Measurements from ENCODE around the gene PON1.

Gene PON1

GRCh38 chr7:95324431-95324830 lies at the start of gene PON1:
Gene PON1 (minus strand): TSS chr7:95324532. CDS start chr7:95324475, 57 bp downstream.
- no peak for DNase-seq (ENCODE audit: low spot score)

DNA sequence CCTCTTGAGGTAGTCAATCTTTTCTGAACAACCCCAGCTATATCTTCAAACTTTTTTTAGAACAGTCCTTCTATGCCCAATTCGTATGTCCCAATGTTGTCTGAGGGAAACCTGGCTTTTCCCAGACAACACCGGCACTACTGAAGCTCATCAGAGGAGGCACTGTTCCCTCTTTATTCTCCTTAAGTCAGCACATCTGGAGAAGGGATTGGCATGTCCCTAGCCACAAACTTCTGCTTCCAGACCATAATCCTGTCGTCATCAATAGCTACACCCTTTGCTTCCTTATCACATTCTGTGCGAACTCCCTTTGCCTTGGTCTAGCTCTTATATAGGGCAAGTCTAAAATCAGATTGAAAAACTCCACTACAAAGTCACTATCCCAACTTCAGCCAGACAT lies 49.0 kb upstream of the PON1 start:
- DNase-seq (ENCODE audit: low spot score), result no peak

GRCh38 chr7:95368235-95368634 lies 43.9 kb upstream of the PON1 start:
- DNase-seq (ENCODE audit: low spot score), result no peak

DNA sequence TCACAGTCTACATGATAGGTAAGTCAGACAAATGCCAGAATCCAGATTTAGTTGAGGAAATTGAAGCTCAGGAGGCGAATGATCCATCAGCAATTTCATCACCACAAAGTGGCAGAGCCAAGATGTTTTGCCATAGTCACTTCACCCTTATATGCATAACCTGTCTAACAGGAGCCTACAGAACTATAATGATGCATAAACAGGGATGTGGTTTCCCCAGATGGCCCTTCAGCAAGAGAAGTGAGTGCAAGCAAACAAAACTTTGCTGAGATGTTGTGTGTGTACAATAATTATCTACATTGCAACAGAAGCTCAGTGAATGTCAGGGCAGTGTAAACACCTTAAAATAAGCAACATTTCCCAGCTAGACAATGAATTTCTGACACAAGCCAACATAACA lies 43.3 kb upstream of the PON1 start:
- DNase-seq (ENCODE audit: low spot score), result no peak

DNA sequence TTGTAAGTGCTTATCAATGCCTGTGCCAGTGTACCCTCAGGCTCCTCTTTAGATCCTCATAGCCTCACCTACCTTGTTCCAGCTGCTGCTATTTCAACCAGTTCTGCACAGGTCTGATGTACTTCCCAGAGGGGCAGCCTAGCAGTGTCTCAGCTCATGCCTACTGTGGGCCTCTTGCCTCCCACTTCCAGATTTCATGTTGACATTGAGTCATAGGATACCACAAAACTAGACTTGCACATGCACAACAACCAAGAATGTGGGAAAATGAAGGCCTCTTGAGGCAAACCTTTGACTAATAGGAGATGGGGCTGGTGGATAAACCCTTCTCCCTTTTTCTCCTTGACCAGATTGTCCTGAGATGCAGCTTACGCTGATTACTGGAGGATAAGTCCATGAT lies 40.8 kb upstream of the PON1 start:
- no peak for DNase-seq (ENCODE audit: low spot score)

DNA sequence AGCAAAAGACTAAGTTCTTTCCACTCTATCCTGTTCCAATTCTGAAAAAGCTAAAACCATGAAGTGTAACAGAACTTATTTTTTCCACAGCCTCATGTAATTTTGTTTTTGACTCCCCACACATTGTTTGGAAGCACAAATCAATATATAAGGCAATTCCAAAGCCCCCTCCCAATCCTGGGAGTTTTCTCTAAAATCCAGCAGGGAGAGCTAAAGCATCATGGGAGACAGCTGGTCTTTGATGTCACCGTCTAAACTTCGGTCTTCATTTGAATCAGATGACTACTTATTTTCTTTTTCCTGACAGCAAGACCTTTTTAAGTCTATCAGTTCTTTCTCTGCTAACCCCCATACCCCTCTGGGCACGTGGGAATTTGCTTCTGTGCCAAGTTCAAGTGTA lies 33.3 kb upstream of the PON1 start:
- DNase-seq (ENCODE audit: low spot score), result no peak

DNA sequence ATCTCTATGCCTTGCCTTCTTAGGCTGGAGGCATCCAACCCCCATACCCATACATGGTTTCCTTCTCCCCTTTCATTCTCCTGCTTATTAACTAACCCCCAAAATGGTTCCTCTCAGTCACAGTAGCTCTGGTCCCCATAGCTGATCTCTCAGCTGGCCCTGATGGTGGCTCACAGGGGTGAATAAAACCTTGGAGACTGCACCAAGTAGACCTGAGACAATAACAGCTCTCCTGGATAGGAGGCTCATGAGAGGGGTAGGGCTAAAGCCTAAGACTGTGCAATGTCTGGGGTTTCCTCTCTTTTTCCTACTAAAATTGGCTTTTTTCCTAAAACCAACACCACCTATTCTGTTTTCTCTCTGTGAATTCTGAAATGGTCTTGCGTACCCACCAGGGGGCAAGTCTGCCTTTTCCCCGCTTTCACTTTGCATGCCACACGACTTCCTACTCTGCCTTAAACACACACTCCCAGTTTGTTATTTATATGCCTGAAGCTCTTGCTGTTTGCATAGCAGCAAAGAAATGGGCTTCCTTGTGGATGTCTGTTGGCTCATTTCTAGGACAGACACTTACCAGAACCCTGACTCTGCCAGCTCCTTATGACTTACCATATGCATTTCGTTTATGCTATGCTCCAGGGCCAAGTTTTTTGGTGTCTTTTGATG lies 18.4 kb upstream of the PON1 start:
- no peak for DNase-seq (ENCODE audit: low spot score)

- no peak for DNase-seq (ENCODE audit: low spot score)
Measured at GRCh38 chr7:95342029-95342428, 17.7 kb upstream of the PON1 start.

GRCh38 chr7:95340491-95340890 lies 16.2 kb upstream of the PON1 start:
- DNase-seq (ENCODE audit: low spot score), result no peak

- DNase-seq (ENCODE audit: low spot score), result no peak
Measured at GRCh38 chr7:95338832-95339231, 14.5 kb upstream of the PON1 start.

DNA sequence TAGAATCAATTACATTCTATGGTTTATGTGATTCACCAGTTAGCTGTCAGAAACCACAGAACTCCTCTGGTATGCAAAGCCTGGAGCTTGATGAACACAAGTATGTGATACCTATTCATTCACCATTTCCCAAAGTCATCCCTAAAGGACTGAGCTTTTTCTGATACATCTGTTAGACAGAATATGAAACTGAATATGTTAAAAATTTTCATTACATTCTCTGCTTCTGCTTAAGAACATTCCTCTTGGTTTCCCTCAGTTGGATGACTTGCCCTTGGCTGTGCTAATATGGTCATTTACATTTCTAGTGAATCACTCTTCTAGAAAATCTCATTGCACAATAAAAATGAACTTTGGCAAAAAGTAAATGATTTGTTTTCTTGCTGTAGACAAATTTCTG lies 10.8 kb upstream of the PON1 start:
- DNase-seq (ENCODE audit: low spot score), result no peak

DNA sequence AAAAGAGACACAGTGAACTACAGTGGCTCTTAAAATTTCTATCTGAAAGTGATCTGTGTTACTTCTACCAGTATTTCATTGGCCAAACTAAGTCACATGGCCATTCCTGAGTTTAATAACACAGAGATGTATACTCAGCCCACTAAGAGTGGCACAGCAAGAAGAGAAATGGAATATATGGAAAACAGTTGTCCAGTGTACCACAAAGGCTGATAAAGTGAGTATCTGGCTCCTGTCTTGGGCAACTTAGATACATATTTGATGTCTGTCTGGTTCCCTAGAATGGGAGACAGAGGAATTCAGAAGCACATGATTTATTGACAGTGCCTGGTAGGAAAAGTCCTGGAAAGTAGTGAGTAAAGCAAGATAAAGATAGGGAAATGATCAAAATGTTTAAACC lies 10.1 kb upstream of the PON1 start:
- no peak for DNase-seq (ENCODE audit: low spot score)

GRCh38 chr7:95330961-95331337 lies 6.6 kb upstream of the PON1 start:
- DNase-seq (ENCODE audit: low spot score), result no peak

DNA sequence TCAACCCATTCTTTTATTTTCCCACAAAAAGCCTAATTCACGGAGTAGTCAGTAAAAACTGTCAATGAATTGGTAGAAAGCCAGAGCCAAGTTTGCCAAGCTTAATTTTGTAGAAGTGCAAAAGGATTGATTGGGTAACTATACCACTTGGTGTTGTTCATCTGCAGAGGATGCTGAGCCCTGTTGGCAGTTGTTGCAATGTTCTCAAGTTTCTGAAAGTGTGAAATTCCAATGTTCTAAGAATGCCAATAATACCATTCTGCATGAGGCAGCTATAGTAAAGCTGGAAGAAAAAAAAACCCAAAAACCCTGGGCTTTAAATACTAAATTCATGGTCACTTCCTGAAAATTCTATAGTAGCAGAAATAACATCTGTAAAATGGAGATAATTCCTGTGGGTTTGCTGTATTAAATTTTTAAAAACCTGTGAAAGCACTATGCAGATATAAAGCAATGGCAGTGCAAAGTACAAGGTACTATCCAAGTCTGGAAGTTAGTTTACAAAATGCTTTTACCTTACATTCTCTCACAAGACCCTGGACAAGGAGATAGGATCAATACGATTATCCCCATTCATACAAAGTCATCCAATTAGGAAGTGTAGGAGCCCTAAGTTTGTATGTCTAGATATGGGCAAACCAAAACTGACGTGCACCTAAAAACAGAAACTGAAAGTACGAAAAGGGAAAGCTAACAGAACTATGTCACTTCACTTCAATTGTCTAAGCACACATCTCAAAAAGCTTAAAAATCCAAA lies 6.0 kb upstream of the PON1 start:
- DNase-seq (ENCODE audit: low spot score), result no peak

DNA sequence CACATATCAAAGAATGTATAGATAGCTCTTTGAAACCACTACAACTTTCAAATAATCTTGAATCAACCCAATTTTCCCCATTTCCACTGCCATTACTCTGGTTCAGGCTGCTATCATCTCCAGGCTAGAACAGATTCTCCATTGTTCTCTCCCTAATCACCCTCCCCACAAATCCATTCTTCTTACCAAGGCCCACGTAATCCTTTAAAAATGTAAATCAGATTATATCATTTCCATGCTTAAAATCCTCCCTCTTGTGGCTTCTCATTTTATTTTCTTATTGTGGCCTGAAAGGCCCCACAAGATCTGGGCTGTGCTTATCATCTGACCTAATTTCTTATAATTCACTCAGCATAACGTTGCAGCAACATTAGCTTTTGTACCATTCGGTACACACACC lies 3.0 kb upstream of the PON1 start:
- DNase-seq (ENCODE audit: low spot score), result no peak

- DNase-seq (ENCODE audit: low spot score), result no peak
Measured at GRCh38 chr7:95323410-95324129, 762 bp downstream of the PON1 start.

GRCh38 chr7:95322854-95323253 lies 1.5 kb downstream of the PON1 start:
- no peak for DNase-seq (ENCODE audit: low spot score)

DNA sequence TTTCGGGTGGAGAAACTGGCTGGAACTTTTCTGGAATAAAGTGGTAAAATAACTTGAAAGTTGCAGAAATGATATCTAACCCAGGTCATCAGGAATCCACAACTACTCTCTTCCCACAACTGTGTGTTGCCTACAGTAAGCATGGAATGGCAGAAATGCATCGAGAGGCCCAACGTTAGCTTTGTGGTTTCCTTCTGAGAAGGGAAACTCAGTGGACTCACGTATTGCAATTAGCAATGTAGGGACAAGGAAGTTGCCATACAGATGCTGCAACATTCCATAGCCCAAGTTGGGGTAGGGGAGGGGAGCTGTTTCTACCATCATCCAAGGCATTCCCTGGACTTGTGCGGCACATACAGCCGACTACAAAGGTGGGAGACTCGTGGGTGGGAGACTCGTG lies 1.9 kb downstream of the PON1 start:
- DNase-seq (ENCODE audit: low spot score), result no peak

- DNase-seq (ENCODE audit: low spot score), result no peak
Measured at GRCh38 chr7:95321720-95322119, 2.6 kb downstream of the PON1 start.

DNA sequence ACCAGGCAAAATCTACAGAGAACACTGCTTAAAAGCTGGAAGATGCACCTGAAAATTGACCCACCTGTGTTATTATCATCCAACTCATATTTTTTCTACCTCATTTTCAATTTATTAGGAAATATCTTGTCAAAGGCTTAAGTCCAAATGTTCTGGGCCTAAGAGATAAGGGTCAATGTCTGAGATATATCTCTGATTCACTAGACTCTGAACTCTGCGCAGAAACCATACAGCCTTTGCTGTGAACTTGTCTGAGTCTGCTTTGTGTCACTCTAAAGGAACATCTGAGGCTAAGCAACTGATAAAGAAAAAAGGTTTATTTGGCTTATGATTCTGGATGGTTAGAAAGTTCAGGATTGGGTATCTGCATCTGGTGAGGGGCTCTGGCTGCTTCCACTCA lies 3.7 kb downstream of the PON1 start:
- no peak for DNase-seq (ENCODE audit: low spot score)

DNA sequence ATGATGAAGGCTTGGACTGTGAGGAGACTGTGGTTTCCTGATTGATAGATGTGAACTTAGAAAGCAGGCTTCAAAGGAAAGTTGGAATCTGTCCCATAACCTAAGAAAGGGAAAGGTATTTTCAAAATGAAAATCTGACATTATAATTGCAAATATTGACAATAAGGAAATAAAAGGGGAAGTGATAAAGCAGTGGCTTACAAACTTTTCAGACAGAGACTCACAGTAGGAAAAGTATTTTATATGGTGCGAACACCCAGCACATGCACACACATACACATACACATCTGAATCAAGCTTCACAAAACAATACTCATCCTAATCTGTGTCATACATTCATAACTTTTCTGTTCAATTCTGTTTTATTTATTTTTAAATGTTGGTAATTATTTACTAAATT lies 4.8 kb downstream of the PON1 start:
- no peak for DNase-seq (ENCODE audit: low spot score)

GRCh38 chr7:95318501-95319100 lies 5.7 kb downstream of the PON1 start:
- no peak for DNase-seq (ENCODE audit: low spot score)

DNA sequence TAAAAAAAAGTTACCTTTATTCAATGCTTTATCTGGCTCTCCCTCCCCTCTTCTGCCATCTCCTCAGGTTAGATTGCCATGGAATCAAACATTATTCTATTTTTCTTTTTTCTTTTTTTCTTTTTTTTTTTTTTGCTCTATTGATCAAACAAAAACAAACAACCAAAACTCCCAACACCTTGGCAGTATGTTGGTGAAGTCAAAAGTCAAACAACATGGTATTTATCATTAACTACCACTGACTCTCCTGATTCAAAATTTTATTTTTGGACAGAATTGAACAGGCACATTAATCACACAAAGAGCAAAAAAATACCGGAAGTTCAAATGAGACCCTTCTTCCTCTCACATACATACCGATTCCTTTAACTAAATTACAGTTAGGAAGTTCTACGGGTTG lies 6.4 kb downstream of the PON1 start:
- DNase-seq (ENCODE audit: low spot score), result no peak
